HEK293T (cell line): ENCODE results near the gene UBE2L6.

Experiments used
- ARNT ChIP-seq: fragments of 450-650 bp; IDR thresholded peaks from 2 replicates; pipeline ENCODE4 v1.6.1; 2017; ENCODE audit warnings: mild to moderate bottlenecking
- BHLHE40 ChIP-seq: fragments of 450-650 bp; IDR thresholded peaks from 2 replicates; pipeline ENCODE4 v1.6.1; 2016; ENCODE audit warnings: mild to moderate bottlenecking, moderate library complexity, borderline replicate concordance
- ELF4 ChIP-seq: fragments of 450-650 bp; IDR thresholded peaks from 2 replicates; pipeline ENCODE4 v1.6.1; 2017; ENCODE audit warnings: antibody characterized with exemption
- FOXM1 ChIP-seq: fragments of 450-650 bp; IDR thresholded peaks from 2 replicates; pipeline ENCODE4 v1.6.1; 2017; ENCODE audit warnings: mild to moderate bottlenecking, borderline replicate concordance
- L3MBTL2 ChIP-seq: fragments of 450-650 bp; conservative IDR thresholded peaks from 2 replicates; pipeline ENCODE4 v1.6.1; 2016; ENCODE audit warnings: mild to moderate bottlenecking
- ZNF384 ChIP-seq: fragments of 450-650 bp; IDR thresholded peaks from 2 replicates; pipeline ENCODE4 v1.6.1; 2016

DNA sequence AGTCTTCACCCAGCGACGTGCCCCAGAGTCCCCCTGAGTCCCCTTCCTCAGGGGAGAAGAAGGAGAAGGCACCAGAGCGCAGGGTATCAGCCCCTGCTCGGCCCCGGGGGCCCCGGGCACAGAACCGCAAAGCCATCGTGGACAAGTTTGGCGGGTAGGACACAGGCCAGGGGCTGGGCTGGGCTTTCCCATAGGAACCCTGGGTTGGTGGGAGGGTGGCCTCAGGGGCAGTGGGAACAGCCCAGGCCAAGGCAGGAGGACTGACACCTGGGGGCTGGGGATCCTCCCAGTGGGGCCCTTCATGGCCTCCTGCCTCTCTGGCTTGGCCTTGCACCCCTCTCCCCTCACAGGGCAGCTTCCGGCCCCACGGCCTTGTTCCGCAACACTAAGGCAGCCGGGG is 21.6 kb downstream of the UBE2L6 start:
- TF ChIP-seq BHLHE40 (no peak), ARNT (no peak), ZNF384 (no peak), L3MBTL2 (no peak), FOXM1 (no peak), ELF4 (no peak)
